Nephron progenitor cell (in vitro differentiated cells): Measurements from ENCODE around the gene PPFIA1.

ENCODE experiments used
- DNase-seq: peaks from one replicate; pipeline ENCODE4 v3.0.0; 2021
- H3K27ac Mint-ChIP-seq: 2 replicates; pipeline ENCODE4 v1.8.0; 2021; ENCODE audit warnings: mild to moderate bottlenecking, moderate library complexity, mixed read lengths
- H3K27me3 Mint-ChIP-seq: 2 replicates; pipeline ENCODE4 v1.8.0; 2021; ENCODE audit warnings: mild to moderate bottlenecking, low read depth, mixed read lengths; ENCODE audit not compliant: poor library complexity
- H3K36me3 Mint-ChIP-seq: 2 replicates; pipeline ENCODE4 v1.8.0; 2021; ENCODE audit warnings: low read depth, mixed read lengths
- H3K4me1 Mint-ChIP-seq: 2 replicates; pipeline ENCODE4 v1.8.0; 2021; ENCODE audit warnings: mixed read lengths
- H3K4me3 Mint-ChIP-seq: 2 replicates; pipeline ENCODE4 v1.8.0; 2021; ENCODE audit warnings: mild to moderate bottlenecking, moderate library complexity, mixed read lengths
- H3K9me3 Mint-ChIP-seq: 2 replicates; pipeline ENCODE4 v1.8.0; 2021; ENCODE audit warnings: mild to moderate bottlenecking, moderate library complexity, mixed read lengths
- TF ChIP-seq, protein P1 (sequence below): fragments of 200-600 bp; sonication (generic); IDR thresholded peaks from 2 replicates; pipeline ENCODE4 v1.5.0; 2021; ENCODE audit warnings: antibody characterized with exemption

PPFIA1 gene

DNA sequence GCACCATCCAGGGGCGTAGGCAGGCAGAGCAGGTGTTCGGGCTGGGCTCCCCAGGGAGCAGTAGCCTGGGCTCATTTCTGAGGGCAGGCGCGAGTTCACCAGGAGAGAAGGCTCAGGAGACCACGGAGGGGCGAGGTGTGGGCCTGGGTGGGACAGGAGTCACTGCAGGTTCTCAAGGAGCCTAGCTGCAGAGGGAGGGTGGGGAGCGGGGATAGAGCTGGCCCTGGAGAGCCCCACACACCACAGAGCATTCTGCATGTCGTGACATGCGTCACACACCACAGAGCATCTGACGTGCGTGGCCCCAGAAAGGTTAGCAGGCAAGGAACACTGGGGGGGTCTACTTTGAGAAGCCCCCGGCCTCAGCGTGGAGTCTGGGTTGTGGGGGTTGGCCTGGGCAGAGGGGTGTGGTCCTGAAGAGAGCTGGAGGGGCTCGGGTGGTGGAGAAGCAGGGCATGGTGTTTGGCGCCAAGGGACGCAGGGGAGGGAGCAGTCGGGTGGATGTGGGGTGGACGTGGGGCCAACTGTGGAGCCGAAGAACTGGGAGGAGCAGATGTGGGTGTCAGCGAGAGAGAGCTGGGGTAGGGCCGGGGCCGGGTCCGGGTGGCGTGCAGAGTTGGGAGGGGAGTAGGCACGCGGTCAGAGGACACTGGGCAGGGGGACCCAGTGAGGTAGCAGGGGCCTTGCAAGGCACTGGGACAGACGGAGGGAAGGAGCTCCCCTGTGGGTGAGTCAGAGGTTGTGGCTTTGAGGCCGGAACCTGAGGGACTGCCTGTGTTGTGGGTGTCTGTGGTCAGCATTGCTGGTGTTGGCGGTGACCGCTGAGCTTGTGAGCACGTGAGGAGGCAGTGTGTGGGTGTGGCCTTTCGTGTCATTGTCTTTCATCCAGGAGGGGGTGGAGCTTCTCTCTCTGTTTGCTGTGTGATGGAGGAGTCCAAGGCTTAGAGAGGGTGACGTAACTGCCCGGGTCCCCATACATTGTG lies 153.3 kb downstream of the PPFIA1 start:
- DNase-seq = no peak
- H3K9me3 Mint-ChIP-seq = no peaks in the 10 kb centered on the region

DNA sequence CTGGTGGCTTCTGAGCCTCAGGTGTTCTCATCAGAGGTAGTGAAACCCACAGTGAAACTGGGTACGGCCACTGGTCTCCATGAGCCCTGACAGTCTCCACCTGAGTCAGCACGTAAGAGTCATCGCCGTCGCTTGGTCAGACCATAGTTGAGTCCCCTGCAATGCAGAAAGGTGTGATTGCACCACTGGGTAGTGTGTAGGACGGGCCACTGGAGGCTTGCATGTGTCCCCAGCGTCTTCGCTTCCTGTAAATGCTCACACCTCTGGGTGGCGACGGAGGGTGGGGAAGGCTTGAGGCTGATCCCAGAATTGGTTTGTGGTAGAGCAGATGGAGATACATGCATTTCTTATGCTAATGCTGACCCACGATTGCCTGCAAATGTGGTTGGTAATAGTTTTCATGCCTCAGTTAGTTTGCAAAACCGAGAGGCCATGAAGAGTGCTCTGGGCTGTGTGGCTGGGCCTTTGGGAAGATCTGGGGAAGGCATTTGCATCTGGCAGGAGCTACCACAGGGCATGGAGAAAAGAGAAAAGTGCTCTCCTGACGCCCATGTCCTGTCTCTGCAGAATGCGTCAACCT lies 154.4 kb downstream of the PPFIA1 start:
- Mint-ChIP-seq H3K9me3 (no peaks in the 10 kb centered on the region), H3K4me1 (peaks cover 7% of the 10 kb centered on the region), H3K27me3 (no peaks in the 10 kb centered on the region), H3K27ac (no peak overlapping the region), H3K4me3 (no peak overlapping the region), H3K36me3 (peaks cover 65% of the 10 kb centered on the region)
- no peak for DNase-seq
- TF ChIP-seq, protein P1, sequence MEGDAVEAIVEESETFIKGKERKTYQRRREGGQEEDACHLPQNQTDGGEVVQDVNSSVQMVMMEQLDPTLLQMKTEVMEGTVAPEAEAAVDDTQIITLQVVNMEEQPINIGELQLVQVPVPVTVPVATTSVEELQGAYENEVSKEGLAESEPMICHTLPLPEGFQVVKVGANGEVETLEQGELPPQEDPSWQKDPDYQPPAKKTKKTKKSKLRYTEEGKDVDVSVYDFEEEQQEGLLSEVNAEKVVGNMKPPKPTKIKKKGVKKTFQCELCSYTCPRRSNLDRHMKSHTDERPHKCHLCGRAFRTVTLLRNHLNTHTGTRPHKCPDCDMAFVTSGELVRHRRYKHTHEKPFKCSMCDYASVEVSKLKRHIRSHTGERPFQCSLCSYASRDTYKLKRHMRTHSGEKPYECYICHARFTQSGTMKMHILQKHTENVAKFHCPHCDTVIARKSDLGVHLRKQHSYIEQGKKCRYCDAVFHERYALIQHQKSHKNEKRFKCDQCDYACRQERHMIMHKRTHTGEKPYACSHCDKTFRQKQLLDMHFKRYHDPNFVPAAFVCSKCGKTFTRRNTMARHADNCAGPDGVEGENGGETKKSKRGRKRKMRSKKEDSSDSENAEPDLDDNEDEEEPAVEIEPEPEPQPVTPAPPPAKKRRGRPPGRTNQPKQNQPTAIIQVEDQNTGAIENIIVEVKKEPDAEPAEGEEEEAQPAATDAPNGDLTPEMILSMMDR = no peak

More for the DNA sequence above, 153.3 kb downstream of the PPFIA1 start:
- Mint-ChIP-seq H3K27ac (no peak overlapping the region), H3K27me3 (no peaks in the 10 kb centered on the region), H3K4me1 (peaks cover 7% of the 10 kb centered on the region), H3K4me3 (no peak overlapping the region), H3K36me3 (peaks cover 65% of the 10 kb centered on the region)
- TF ChIP-seq, protein P1 = no peak

DNA sequence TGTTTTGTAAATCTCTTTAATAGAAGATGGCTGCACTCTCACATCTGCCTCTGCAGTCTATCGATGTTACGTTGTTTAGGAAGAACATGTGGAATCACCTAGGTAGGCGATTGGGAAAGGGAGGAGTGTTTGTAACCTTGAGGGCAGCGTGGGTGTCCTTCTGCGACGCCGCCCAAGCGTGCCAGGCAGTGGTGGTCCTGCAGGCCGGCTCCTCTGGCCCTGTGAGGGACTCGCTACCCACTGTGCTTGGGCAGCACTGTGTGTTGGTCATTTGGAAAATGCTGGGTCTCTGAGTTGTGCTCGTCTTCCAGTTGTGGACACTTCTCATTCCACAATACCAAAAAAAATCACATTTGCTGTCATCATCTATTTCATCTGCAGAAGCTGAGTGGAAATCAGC lies 156.9 kb downstream of the PPFIA1 start:
- Mint-ChIP-seq H3K4me1 (peaks cover 7% of the 10 kb centered on the region), H3K4me3 (no peak overlapping the region), H3K9me3 (no peaks in the 10 kb centered on the region), H3K27ac (no peak overlapping the region), H3K27me3 (no peaks in the 10 kb centered on the region), H3K36me3 (peaks cover 55% of the 10 kb centered on the region)
- no peak for DNase-seq
- TF ChIP-seq, protein P1 = no peak

DNA sequence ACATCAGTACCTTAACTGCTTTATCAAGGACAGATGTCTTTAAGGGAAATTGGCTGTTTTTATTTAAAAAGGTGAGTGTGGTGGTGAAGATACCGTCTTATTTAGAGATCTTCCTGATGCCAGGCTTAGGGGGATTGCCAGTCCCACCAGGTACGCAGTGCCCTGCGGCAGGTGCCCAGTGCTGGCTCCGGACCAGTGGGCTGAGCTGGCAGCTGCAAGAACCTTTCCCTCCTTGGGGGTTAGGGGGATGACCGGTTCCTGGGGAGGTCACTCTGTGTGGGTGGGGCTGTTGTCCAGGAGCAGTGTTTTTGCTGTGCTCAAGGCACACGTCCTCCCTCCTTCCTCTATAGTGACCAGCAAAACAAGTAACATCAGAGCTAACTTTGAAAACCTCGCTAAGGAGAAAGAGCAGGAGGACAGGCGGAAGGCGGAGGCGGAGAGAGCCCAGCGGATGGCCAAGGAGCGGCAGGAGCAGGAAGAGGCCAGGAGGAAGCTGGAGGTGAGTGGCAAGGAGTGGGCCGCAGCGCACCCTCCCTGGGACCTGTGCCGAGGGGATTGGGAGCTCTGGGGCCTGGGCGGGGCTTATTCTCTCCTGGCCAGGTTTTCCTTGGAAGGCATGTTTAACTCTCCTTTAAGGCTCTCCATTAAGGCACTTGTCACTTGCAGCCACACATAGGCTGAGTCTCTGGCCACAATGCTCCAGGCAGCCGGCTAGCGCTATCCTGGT lies 158.4 kb downstream of the PPFIA1 start:
- H3K27ac Mint-ChIP-seq = no peak overlapping the region
- no peak overlapping the region for H3K4me3 Mint-ChIP-seq

DNA sequence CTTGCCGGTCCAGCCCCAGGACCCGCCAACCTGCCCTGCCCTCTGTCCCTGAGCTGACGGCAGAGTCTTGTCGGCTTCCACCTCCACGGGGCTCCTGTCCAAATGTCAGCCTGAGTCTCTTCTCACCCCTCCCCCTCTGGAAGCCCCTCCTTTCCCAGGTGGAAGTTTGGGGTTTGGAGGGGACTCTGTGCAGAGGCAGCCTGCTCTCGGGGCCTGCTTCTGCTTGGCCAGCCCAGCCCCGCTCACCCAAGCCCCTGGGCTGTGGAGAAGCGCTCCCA lies 158.9 kb downstream of the PPFIA1 start:
- H3K27me3 Mint-ChIP-seq = no peaks in the 10 kb centered on the region
- no peaks in the 10 kb centered on the region for H3K9me3 Mint-ChIP-seq
- DNase-seq = no peak
- TF ChIP-seq, protein P1 = no peak
- peaks cover 50% of the 10 kb centered on the region for H3K36me3 Mint-ChIP-seq
- H3K4me3 Mint-ChIP-seq = no peak overlapping the region
- H3K27ac Mint-ChIP-seq = no peak overlapping the region
- H3K4me1 Mint-ChIP-seq = no peaks in the 10 kb centered on the region

More for the DNA sequence above, 158.4 kb downstream of the PPFIA1 start:
- H3K36me3 Mint-ChIP-seq = peaks cover 50% of the 10 kb centered on the region
- no peaks in the 10 kb centered on the region for H3K4me1 Mint-ChIP-seq
- TF ChIP-seq, protein P1 = no peak
- no peak for DNase-seq
- no peaks in the 10 kb centered on the region for H3K27me3 Mint-ChIP-seq
- no peaks in the 10 kb centered on the region for H3K9me3 Mint-ChIP-seq
